Muscle of back (tissue), 11 donors: Measurements from ENCODE around the gene NARS2. TPM values are rescaled to one million over a fixed set of nuclear protein-coding genes. Genes with fewer than 3 reads are reported as not detected.
"Not testable (repeated sequence)": the region's sequence is repeated elsewhere in the genome, so short reads cannot be mapped to it uniquely, and the experiment has no call there.

Source experiments
- DNase-seq, 3 donors: peaks; one replicate each; pipeline versions ENCODE4 v3.0.0 to v3.0.0-alpha.2; 2013
- polyA plus RNA-seq, 10 donors: library from polyadenylated mRNA; unstranded; fragments of 120-200 nt; gene quantifications; one replicate each; pipeline ENCODE4 v1.2.1, GENCODE V29; 2013; ENCODE audit not compliant: insufficient read length in 10 of 10

NARS2 gene
- polyA plus RNA-seq, 10 donors = 12.3 to 20.4 (median 17.6) TPM

DNA sequence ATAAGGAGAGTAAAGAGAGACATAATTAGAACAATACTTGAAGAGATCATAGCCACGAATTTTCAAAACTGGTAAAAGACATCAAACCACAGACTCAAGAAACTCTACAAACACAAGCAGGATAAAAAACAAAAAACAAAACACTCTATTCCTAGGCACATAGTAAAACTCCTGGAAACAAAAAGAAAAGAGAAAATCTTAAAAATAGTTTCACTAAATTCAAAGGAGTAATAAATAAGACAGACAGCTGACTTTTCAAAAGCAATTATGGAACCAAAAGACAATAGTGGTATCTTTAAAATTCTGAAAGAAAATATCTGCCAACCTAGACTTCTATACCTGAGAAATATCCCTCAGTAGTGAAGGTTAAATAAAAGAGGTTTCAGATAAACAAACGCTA lies 9.2 kb upstream of the NARS2 start:
- no peak for DNase-seq

DNA sequence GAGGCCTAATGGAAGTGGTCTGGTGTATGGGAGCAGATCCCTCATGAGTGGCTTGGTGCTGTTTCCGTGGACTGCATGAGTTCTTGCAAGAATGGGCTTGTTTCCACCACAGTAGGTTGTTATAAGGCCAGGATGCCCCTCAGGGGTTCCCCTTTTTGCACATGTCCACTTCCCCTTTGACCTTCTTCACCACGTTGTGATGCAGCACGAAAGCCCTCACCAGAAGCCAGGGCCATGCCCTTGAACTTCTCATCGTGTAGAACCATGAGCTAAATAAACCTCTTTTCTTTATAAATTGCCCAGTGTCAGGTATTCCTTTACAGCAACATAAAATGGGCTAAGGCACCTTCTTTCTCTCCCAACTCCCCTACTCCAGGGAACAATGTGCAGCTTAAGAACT lies 2.8 kb upstream of the NARS2 start:
- DNase-seq = no peak

DNA sequence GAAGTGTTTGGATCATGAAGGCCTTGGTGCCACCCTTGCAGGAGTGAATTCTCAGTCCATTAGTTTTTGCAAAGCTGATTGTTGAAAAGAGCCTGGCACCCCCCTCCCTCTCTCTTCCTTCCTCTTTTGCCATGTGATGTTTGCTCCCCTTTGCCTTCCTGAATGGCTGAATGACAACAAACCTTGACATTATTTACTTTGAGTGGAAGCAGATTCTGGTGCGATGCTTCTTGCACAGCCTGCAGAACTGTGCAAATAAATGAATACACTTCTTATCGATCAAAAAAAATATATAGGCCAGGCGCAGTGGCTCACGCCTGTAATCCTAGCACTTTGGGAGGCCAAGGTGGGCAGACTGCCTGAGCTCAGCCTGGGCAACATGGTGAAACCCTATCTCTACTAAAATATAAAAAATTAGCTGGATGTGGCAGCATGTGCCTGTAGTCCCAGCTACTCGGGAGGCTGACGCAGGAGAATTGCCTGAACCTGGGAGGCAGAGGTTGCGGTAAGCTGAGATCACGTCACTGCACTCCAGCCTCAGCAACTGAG lies 2.0 kb upstream of the NARS2 start:
- no peak for DNase-seq

DNA sequence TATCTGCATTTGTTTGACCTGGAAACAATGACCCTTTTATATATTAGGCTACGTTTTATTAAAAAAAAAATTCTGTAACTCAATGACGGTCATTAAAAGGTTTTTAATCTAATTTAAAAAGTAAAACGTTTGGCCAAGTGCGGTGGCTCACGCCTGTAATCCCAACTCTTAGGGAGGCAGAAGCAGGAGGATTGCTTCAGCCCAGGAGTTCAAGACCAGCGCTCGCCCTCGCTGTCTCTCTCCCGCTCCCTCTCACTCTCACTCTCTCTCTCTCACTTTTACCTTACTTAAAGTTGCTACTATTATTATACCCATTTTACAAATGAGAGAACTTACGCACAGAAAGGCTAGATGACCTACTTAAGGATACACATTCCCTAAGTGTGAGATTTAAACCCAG lies 814 bp upstream of the NARS2 start:
- no peak for DNase-seq

DNA sequence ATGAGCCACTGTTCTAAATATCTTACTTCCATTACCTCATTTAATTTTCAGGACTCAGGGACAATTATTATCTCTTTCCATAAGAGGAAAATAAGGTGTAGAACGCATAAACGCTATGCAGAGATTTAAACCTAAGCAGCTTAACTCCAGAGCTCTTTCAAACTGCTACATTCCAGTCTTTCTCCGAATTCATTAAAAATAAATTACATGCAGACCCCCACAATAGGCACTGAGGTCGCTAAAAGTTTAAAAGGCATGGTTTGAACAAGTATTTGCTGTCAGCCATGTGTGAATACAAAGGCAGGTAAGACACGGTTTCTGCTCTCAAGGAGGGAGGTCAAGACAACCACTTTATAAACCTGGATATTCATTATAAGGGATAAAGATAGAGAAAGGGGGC lies 983 bp downstream of the NARS2 start:
- DNase-seq = no peak

DNA sequence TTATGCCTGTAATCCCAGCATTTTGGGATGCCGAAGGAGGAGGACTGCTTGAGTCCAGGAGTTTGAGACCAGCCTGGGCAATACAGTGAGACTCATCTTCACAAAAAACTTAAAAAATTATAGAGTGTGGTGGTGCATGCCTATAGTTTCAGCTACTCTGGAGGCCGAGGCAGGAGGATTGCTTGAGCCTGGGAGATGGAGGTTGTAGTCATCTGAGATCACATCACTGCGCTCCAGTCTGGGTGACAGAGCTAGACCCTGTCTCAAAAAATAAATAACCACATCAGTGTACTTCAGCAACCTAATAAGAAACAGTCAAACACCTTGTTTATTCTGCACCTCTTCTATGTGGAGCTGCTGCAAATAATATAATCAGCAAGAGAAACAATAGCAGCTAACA lies 1.4 kb downstream of the NARS2 start:
- no peak for DNase-seq

DNA sequence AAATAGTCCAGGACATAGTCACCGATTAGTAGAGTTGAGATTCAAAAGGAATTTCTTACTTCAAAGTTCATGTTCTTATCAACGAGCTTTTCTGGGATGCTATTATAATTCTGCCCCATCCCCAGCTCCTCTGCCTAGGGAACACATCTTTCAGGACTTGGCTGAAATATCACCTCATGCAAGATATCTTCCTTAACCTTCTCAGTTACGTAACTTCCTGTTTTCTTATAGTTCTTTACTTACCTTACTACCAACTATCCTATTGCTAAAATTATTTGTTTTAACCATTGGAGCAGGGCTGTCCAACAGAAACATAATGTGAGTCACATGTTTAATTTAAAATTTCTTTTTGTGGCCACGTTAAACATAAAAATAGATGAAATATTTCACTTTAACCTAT lies 2.3 kb downstream of the NARS2 start:
- no peak for DNase-seq

DNA sequence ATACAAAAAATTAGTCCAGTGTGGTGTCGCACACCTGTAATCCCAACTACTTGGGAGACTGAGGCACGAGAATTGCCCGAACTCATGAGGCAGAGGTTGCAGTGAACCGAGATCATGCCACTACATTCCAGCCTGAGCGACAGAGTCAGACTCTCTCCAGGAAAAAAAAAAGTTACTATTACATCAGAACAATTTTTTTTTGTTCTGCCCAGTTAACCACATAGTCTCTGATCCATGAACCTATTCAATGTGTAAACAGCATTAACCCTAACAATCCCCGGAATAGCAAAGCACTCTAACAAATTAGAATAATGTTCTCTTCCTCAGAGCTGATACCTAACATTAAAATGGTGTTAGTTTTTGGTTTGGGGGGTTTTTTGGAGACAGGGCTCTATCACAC lies 4.6 kb downstream of the NARS2 start:
- no peak for DNase-seq

DNA sequence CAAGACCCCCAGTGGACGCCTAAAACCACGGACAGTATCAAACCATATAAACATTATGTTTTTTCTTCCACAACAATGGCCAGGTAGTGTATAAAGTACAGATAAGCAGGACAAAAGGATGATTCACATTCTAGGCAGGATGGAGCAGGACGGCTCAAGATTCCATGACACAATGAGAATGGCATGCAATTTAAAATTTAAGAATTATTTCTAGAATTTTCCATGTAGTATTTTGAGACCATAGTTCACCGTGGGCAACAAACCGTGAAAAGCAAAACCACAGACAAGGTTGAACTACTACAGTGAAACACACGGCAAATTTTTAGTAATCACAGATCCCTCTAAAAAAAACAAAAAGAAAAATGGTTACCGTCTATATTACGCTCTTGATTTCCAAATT lies 7.5 kb downstream of the NARS2 start:
- DNase-seq = no peak

DNA sequence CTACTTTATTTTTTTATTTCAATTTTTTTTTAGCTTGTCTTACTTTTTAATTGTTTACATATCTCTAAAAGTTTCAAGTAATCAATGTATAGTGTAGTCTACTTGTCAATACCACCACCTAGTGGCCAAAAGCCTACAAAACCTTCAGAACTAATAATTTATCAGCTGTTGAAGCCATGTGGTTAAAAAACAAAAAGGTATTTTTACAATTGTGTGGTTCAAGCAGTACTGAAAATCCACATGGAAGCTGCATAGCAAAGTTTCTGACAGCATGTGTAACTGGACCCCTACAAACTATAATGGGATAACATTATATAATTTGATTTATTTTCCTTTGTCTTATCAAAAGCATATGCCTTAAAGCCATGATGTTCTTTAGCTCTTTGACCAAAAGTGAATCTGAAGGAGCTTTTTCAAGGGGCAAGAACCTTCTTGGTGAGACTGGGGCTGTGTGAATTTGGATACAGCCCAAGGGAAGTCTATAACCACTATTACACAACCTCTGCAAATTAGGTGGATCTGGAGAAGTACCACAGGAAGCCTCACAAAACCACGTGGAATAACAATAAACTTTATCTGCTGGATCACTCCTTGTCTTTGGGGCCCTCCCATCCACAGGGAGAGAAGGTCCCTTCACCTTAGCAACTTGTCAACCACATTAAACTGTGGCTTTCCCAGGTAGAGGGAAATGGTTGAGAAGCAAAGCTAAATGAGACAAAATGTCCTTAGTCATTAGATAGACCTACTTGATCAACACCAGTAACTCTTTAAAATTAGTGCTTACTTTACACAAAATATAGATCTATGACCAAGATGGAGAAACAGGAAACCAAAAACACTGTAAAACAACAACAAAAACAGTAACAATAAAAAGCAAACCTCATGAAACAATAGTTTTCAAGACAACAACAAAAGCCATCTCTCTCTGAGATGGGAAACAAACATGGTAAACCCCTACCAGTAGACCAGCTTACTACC lies 9.9 kb downstream of the NARS2 start:
- DNase-seq = peak; percentile 69 to 82 (median 71)

DNA sequence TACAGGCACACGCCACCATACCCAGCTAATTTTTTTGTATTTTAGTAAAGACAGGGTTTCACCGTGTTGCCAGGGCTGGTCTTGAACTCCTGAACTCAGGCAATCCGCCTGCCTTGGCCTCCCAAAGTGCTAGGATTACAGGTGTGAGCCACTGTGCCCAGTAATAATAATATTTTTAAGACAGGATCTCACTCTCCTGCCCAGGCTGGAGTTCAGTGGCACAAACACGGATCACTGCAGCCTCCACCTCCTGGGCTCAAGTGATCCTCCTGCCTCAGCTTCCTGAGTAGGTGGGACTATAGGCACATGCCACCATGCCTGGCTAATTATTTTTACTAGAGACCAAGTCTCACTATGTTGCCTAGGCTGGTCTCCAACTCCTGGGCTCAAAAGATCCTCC lies 10.6 kb downstream of the NARS2 start:
- DNase-seq = not testable (repeated sequence)

DNA sequence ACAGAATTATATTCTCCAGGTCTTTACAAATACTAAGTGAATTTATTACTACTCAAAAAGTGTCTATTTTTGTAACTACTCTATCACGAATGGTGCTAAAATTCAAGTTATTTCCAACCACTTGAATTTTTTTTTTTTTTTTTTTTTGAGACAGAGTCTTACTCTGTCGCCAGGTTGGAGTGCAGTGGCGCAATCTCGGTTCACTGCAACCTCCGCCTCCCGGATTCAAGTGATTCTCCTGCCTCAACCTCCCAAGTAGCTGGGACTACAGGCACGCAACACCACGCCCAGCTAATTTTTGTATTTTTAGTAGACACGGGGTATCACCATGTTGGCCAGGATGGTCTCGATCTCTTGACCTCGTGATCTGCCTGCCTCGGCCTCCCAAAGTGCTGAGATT lies 11.6 kb downstream of the NARS2 start:
- not testable (repeated sequence) for DNase-seq

DNA sequence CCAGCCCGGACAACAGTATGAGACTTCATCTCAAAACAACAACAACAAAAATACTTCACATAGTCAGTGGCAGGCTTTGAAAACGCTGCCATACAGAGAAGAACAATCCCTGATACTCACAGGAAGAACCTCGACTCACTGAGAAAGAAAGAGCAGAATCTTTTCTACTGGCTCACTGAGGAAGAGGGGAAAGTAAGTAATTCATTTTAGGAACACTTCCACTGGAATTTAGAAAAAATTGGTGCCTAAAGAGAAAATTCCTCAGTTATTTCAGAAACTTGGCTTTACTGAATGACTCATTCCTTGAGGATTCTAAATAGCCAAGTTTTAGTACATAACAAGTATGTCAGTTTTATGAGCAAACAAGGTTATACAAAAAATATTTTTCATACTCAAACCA lies 12.3 kb downstream of the NARS2 start:
- DNase-seq = peak in 2 of 3 donors; percentile 44 to 67

DNA sequence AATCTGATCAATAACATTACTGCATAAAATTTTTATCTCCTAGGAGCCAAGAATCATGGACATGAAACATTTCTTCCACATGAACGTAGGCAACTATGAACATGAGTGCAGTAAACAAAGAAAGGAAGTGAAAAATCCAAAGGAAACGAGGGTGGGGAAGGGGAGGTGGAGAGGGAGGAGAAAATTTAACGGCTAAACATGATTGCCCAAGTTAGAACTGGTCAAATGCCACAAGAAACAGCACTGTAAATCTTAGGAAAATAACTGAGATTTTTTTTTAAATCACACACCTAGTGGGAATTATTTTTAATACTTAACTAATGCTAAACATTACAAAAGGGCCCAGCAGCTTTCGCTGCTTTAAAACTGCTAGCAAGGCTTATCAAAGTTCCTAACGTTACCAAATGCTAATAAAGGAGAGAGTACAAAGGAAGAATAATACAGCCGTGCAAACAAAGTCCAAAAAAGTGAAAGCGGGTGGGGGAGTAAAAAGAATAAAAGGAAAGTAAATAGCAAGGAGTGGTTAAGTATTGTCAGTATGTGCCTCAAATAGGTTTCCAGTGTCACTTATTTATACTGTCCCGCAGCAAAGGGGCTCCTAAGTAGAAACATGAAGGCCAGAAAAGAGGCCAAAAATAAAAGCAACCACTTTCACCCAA lies 13.7 kb downstream of the NARS2 start:
- peak in 1 of 3 donors; percentile 50 for DNase-seq

DNA sequence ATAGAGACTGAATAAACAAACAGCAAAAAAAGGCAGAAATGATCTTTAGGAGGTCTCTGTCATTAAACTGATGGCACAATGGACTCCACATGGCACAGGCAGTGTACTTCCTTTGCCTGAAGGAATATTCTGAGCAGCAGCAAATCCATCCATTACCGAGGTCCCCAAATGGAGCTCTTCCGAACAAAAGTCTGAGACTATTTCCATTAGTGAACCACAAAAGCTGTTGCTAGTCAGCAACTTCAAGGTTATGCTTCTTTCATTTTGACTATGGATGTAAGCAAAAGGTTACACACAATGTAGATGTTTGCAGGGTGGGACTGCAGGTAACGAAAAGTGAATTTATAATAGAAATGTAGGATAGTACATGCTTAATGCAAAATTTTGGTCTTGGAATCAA lies 14.5 kb downstream of the NARS2 start:
- no peak for DNase-seq

DNA sequence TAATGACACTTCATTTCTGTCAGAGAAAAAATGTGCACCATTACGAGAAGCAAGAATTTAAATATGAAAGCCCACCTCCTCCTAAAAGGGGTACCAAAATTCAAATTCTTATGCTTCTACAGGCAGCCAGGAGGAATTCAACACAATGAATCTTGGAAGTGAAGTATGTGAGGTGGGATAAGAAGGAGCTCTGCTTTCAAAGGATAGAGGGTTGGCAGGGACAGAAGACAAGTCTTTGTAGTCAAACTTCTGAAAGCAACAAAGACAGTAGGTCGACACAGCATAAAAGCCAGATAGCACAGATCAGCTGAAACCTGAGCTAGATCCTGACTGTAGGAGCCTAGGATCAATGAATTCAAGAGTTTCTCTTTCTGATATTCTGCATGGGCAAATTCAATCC lies 17.4 kb downstream of the NARS2 start:
- DNase-seq = no peak

DNA sequence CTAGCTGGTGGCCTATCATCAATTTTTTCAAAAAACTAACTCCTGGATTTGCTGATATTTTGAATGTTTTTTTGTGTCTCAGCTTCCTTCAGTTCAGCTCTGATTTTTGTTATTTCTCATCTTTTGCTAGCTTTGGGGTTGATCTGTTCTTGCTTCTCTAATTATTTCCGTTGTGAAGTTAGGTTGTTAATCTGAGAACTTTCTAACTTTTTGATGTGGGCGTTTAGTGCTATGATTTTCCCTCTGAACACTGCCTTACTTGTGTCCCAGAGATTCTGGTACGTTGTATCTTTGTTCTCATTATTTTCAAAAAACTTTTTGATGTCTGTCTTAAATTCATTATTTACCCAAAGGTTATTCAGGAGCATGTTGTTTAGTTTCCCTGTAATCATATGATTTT lies 19.1 kb downstream of the NARS2 start:
- DNase-seq = no peak

DNA sequence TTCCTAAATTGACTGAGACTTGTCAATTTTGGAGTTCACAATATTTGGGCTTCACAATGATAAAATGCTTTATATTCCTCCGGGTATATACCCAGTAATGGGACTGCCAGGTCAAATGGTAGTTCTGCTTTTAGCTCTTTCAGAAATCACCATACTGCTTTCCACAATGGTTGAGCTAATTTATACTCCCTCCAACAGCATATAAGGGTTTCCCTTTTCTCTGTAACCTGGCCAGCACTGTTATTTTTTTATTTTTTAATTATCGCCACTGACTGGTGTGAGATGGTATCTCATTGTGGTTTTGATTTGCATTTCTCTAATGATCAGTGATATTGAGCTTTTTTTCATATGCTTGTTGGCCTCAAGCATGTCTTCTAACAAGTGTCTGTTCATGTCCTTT lies 21.8 kb downstream of the NARS2 start:
- no peak for DNase-seq

DNA sequence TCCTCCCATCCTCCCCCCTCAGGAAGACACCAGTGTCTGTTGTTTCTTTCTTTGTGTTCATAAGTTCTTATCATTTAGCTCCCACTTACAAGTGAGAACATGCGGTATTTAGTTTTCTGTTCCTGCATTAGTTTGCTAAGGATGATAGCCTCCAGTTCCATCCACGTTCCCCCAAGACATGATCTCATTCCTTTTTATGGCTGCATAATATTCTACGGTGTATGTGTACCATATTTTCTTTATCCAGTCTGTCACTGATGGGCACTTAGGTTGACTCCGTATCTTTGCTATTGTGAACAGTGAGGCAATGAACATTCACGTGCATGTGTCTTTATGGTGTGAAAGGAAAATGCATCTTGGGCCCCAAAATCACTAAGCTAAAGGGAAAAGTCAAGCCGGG lies 22.5 kb downstream of the NARS2 start:
- not testable (repeated sequence) for DNase-seq

DNA sequence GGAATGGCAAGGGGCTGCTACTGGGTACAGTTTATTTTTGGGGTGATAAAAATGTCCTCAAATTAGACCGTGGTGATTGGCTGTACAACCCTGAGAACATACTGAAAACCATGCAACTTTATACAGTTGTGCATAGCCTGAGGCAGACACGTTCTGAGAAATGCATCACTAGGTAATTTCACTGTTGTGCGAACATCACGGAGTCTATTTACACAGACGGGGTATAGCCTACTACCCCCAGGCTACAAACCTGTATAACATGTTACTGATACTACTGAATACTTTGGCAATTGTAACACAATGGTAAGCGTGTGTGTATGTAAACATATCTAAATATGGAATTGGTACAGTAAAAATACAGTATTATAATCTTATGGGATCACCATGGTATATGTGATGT lies 23.6 kb downstream of the NARS2 start:
- DNase-seq = no peak

DNA sequence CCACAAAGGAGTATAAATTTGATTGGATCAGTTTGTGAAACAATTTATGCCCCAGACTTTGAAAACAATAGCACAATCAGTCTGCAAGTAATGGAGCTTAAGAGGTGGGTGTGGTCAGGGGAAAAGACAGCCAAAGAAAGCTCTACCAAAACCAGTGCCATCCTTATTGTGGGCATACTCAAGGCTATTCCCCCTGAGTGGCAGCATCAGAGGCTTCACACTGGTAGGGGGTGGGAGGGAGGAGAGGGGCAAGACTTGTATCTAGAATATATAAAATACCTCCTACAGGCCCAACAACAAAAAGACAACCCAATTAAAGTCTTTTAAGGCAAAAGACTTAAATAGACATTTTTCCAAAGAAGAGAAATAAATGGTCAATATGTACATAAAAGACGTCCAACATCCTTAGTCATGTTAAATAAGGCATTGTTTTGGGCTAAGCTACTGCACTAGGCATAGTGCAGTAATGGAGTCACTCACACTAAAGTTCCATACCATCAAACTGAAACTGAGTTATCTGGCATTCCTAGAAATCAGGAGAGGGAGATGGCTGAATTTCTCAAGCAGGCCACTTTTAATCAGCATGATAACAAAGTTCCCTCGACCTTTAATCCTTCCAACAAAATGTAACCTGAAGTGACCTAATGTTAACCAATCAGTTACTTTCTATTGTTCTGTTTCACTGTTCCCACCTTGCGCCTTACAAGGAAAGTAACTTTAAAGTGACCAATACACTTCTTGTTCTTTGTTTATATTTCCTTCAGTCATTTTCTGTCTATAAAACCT lies 24.8 kb downstream of the NARS2 start:
- DNase-seq = no peak
